Measurements from ENCODE around the gene TPCN1. TPM values are rescaled to one million over a fixed set of nuclear protein-coding genes. Genes with fewer than 3 reads are reported as not detected.

Gene TPCN1
- total RNA-seq, 1 experiment from 2014 or later: 32.7 TPM

GRCh38 chr12:113180333-113180732 lies 40.9 kb upstream of the TPCN1 start (continued):
- TF ChIP-seq CDX4 (CRISPR knock-in tag; IDR thresholded peaks at IDR 0.05; ENCODE audit: borderline replicate concordance) (no peak), IRF1 (CRISPR knock-in tag; IDR thresholded peaks at IDR 0.05) (no peak), GABPB1 (CRISPR knock-in tag; IDR thresholded peaks at IDR 0.05) (no peak), MLX (CRISPR knock-in tag; IDR thresholded peaks at IDR 0.05) (no peak), FOXJ3 (CRISPR knock-in tag; IDR thresholded peaks at IDR 0.05; ENCODE audit: borderline replicate concordance) (no peak), IRF2 (CRISPR knock-in tag; IDR thresholded peaks at IDR 0.05; ENCODE audit: borderline replicate concordance, low read depth) (no peak), ATF6 (CRISPR knock-in tag; IDR thresholded peaks at IDR 0.05) (no peak), RELA (CRISPR knock-in tag; IDR thresholded peaks at IDR 0.05; ENCODE audit: borderline replicate concordance) (no peak), E2F5 (CRISPR knock-in tag; IDR thresholded peaks at IDR 0.05) (no peak), JUN (CRISPR knock-in tag; IDR thresholded peaks at IDR 0.05) (no peak)

- Mint-ChIP-seq H3K27me3 (ENCODE audit: low read depth) (no peaks in the 10 kb centered on the region), H3K9me3 (no peaks in the 10 kb centered on the region)
- CTCF ChIA-PET: interaction anchor here (4.3 kb wide), 1 partner anchor 7 kb away, joined by 21 read pairs; no protein-coding TSS in a partner anchor
Observed at GRCh38 chr12:113181975-113182374, 39.3 kb upstream of the TPCN1 start.

More at GRCh38 chr12:113181975-113182374, 39.3 kb upstream of the TPCN1 start:
- TF ChIP-seq ARID4B (CRISPR knock-in tag; IDR thresholded peaks at IDR 0.05; ENCODE audit: borderline replicate concordance) (no peak), STAT6 (CRISPR knock-in tag; conservative IDR thresholded peaks at IDR 0.05; ENCODE audit: low read depth) (no peak), MAX (CRISPR knock-in tag; IDR thresholded peaks at IDR 0.05) (no peak), CBFB (CRISPR knock-in tag; IDR thresholded peaks at IDR 0.05; ENCODE audit: low read depth) (no peak), USF1 (CRISPR knock-in tag; IDR thresholded peaks at IDR 0.05) (no peak)
- POLR2A ChIA-PET: no interaction called here
- H3K27ac Mint-ChIP-seq: no peak overlapping the region
- H3K4me3 Mint-ChIP-seq: no peak overlapping the region
- no peak for DNase-seq (ENCODE audit: low spot score)
- no peak for ATAC-seq
- H3K36me3 Mint-ChIP-seq: peaks cover 51% of the 10 kb centered on the region
- peaks cover 10% of the 10 kb centered on the region for H3K4me1 Mint-ChIP-seq
